ENCODE results near the gene TSR3.

- TF ChIP-seq CTCF (IDR thresholded peaks at IDR 0.05) (no peak), CHD2 (IDR thresholded peaks at IDR 0.05; ENCODE audit: low read length, partially characterized antibody) (no peak), POLR2AphosphoS5 (IDR thresholded peaks at IDR 0.05; ENCODE audit: low read depth, low read length) (no peak)
- TF ChIP-seq, protein P1, sequence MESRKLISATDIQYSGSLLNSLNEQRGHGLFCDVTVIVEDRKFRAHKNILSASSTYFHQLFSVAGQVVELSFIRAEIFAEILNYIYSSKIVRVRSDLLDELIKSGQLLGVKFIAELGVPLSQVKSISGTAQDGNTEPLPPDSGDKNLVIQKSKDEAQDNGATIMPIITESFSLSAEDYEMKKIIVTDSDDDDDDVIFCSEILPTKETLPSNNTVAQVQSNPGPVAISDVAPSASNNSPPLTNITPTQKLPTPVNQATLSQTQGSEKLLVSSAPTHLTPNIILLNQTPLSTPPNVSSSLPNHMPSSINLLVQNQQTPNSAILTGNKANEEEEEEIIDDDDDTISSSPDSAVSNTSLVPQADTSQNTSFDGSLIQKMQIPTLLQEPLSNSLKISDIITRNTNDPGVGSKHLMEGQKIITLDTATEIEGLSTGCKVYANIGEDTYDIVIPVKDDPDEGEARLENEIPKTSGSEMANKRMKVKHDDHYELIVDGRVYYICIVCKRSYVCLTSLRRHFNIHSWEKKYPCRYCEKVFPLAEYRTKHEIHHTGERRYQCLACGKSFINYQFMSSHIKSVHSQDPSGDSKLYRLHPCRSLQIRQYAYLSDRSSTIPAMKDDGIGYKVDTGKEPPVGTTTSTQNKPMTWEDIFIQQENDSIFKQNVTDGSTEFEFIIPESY (IDR thresholded peaks at IDR 0.05; ENCODE audit: borderline replicate concordance, low read depth) = no peak
Measured at GRCh38 chr16:1334739-1335138, 16.9 kb downstream of the TSR3 start.

Data from SK-N-SH (cell line).